Endodermal cell (in vitro differentiated cells): ENCODE measurements around the gene KRT5. TPM values are rescaled to one million over a fixed set of nuclear protein-coding genes. Genes with fewer than 3 reads are reported as not detected.
A peak's percentile ranks its signal among the peaks of the same experiment; 100 is the strongest.

Source experiments
- DNase-seq: peaks from one replicate; pipeline ENCODE4 v3.0.0-alpha.2; 2017
- H3K27ac ChIP-seq: 2 replicates; pipeline ENCODE4 v1.5.1; 2013; ENCODE audit warnings: mild to moderate bottlenecking, low read depth, low read length, moderate library complexity
- H3K27me3 ChIP-seq: 2 replicates; pipeline ENCODE4 v1.6.1; 2013; ENCODE audit warnings: mild to moderate bottlenecking, low read length, moderate library complexity; ENCODE audit not compliant: insufficient read depth, control insufficient read depth, poor library complexity, severe bottlenecking
- H3K36me3 ChIP-seq: 2 replicates; pipeline ENCODE4 v1.7.0; 2013; ENCODE audit warnings: mild to moderate bottlenecking, low read length, moderate library complexity; ENCODE audit not compliant: control insufficient read depth, insufficient read depth
- H3K4me1 ChIP-seq: one replicate; pipeline ENCODE4 v1.7.0; 2013; ENCODE audit warnings: low read length; ENCODE audit not compliant: control insufficient read depth, insufficient read depth
- H3K4me3 ChIP-seq: 2 replicates; pipeline ENCODE4 v1.5.1; 2013; ENCODE audit warnings: mild to moderate bottlenecking, low read length, moderate library complexity
- H3K9ac ChIP-seq: 2 replicates; pipeline ENCODE4 v1.6.1; 2013; ENCODE audit warnings: mild to moderate bottlenecking, low read length, moderate library complexity; ENCODE audit not compliant: poor library complexity, severe bottlenecking; ENCODE audit errors: extremely low read depth
- H3K9me3 ChIP-seq: 2 replicates; pipeline ENCODE4 v1.6.1; 2013; ENCODE audit warnings: mild to moderate bottlenecking, low read length, moderate library complexity; ENCODE audit not compliant: control insufficient read depth
- H3K27ac Mint-ChIP-seq: 2 replicates; pipeline ENCODE4 v1.8.0; 2020; ENCODE audit warnings: mixed read lengths
- H3K27me3 Mint-ChIP-seq: 2 replicates; pipeline ENCODE4 v1.8.0; 2021; ENCODE audit warnings: mild to moderate bottlenecking, mixed read lengths; ENCODE audit not compliant: insufficient read depth
- H3K36me3 Mint-ChIP-seq: 2 replicates; pipeline ENCODE4 v1.8.0; 2020; ENCODE audit warnings: low read depth, mixed read lengths
- H3K4me1 Mint-ChIP-seq: 2 replicates; pipeline ENCODE4 v1.8.0; 2020; ENCODE audit warnings: mixed read lengths
- H3K4me3 Mint-ChIP-seq: 2 replicates; pipeline ENCODE4 v1.8.0; 2020; ENCODE audit warnings: mild to moderate bottlenecking, moderate library complexity, mixed read lengths
- H3K9me3 Mint-ChIP-seq: 2 replicates; pipeline ENCODE4 v1.8.0; 2020; ENCODE audit warnings: mild to moderate bottlenecking, mixed read lengths
- WGBS, 2 experiments: methylation state at CpG; one replicate each; pipeline versions ENCODE4 v1.1.5 to v1.1.7; 2013; ENCODE audit warnings: missing lambda C conversion rate in 2 of 2, mixed read lengths in 1 of 2; ENCODE audit not compliant: insufficient coverage in 1 of 2, insufficient read length in 1 of 2; 5-methylcytosine and 5-hydroxymethylcytosine counted together
- total RNA-seq, 2 donors: library from RNA; stranded (reverse); fragmentation: NEBNext Ultra II Directional in 1 of 2; extraction: Animal tissue kit (Norgen Biotek cat#: 25700) in 1 of 2; gene quantifications; 2 replicates in 1 of 2; 3 replicates in 1 of 2; pipeline ENCODE4 v1.2.1, GENCODE V29; 2021
- TF ChIP-seq, protein P1 (sequence below): fragments of 200-600 bp; sonication (generic); conservative IDR thresholded peaks from 2 replicates; pipeline ENCODE4 v1.5.0; 2021; ENCODE audit warnings: antibody characterized with exemption, mild to moderate bottlenecking

KRT5 gene
- total RNA-seq, 2 donors from 2014 or later: not detected

- DNase-seq: no peak
- WGBS, 2 experiments: 87 to 100% methylated on average over 4 to 8 of the region's 8 CpGs
- H3K27ac Mint-ChIP-seq: no peak overlapping the region
- H3K36me3 Mint-ChIP-seq: no peaks in the 10 kb centered on the region
- no peaks in the 10 kb centered on the region for H3K9me3 ChIP-seq
- H3K4me3 Mint-ChIP-seq: no peak overlapping the region
- H3K4me1 ChIP-seq: no peaks in the 10 kb centered on the region
- no peaks in the 10 kb centered on the region for H3K9me3 Mint-ChIP-seq
- H3K27me3 ChIP-seq: peaks cover 6% of the 10 kb centered on the region
- H3K36me3 ChIP-seq: no peaks in the 10 kb centered on the region
- TF ChIP-seq, protein P1, sequence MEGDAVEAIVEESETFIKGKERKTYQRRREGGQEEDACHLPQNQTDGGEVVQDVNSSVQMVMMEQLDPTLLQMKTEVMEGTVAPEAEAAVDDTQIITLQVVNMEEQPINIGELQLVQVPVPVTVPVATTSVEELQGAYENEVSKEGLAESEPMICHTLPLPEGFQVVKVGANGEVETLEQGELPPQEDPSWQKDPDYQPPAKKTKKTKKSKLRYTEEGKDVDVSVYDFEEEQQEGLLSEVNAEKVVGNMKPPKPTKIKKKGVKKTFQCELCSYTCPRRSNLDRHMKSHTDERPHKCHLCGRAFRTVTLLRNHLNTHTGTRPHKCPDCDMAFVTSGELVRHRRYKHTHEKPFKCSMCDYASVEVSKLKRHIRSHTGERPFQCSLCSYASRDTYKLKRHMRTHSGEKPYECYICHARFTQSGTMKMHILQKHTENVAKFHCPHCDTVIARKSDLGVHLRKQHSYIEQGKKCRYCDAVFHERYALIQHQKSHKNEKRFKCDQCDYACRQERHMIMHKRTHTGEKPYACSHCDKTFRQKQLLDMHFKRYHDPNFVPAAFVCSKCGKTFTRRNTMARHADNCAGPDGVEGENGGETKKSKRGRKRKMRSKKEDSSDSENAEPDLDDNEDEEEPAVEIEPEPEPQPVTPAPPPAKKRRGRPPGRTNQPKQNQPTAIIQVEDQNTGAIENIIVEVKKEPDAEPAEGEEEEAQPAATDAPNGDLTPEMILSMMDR: no peak
- peaks cover 27% of the 10 kb centered on the region for H3K4me1 Mint-ChIP-seq
- H3K9ac ChIP-seq: no peak overlapping the region
- H3K27me3 Mint-ChIP-seq: peaks cover 24% of the 10 kb centered on the region
- no peak overlapping the region for H3K27ac ChIP-seq
- no peak overlapping the region for H3K4me3 ChIP-seq
These were observed 38.7 kb upstream of the KRT5 start for GRCh38 chr12:52558781-52559445.

GRCh38 chr12:52557476-52557875, 37.3 kb upstream of the KRT5 start:
- peaks cover 6% of the 10 kb centered on the region for H3K27me3 ChIP-seq
- no peaks in the 10 kb centered on the region for H3K36me3 ChIP-seq
- H3K9ac ChIP-seq: no peak overlapping the region
- WGBS, 2 experiments: 71 to 100% methylated on average over 1 to 2 of the region's 2 CpGs
- no peaks in the 10 kb centered on the region for H3K4me1 ChIP-seq
- peak; percentile 81 for DNase-seq
- H3K9me3 Mint-ChIP-seq: no peaks in the 10 kb centered on the region
- no peaks in the 10 kb centered on the region for H3K36me3 Mint-ChIP-seq
- H3K4me3 ChIP-seq: no peak overlapping the region
- H3K27me3 Mint-ChIP-seq: peaks cover 23% of the 10 kb centered on the region
- H3K4me1 Mint-ChIP-seq: peaks cover 27% of the 10 kb centered on the region
- H3K27ac Mint-ChIP-seq: peak overlapping the region; percentile 25
- TF ChIP-seq, protein P1: no peak
- H3K4me3 Mint-ChIP-seq: no peak overlapping the region
- no peak overlapping the region for H3K27ac ChIP-seq
- H3K9me3 ChIP-seq: no peaks in the 10 kb centered on the region

DNA sequence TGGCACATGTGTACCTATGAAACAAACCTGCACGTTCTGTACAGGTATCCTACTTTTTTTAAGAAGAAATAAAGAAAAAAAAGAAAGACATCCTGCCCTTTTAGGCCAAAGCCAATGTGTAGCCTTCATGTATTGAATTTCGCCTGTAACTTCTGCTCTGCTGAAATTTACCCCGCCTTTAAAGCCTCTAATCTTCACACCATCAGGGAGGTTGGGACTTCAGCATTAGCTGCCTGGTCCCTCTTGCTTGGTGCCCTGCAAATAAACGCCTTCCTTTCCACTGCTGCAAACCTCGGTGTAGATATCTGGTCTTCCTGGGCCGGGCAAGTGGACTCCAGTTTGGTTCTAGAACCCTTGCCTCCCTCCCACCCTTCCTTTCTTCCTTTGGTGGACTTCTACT, 35.4 kb upstream of the KRT5 start:
- 82 to 90% methylated on average over 6 of the region's 6 CpGs for WGBS, 2 experiments
- Histone ChIP-seq H3K9me3 (no peaks in the 10 kb centered on the region), H3K27ac (no peak overlapping the region), H3K27me3 (peaks cover 1% of the 10 kb centered on the region), H3K4me1 (no peaks in the 10 kb centered on the region), H3K4me3 (no peak overlapping the region), H3K9ac (no peak overlapping the region), H3K36me3 (no peaks in the 10 kb centered on the region)
- H3K36me3 Mint-ChIP-seq: no peaks in the 10 kb centered on the region
- DNase-seq: no peak
- H3K27me3 Mint-ChIP-seq: peaks cover 22% of the 10 kb centered on the region
- H3K4me3 Mint-ChIP-seq: no peak overlapping the region
- no peak overlapping the region for H3K27ac Mint-ChIP-seq
- TF ChIP-seq, protein P1: no peak
- peaks cover 29% of the 10 kb centered on the region for H3K4me1 Mint-ChIP-seq
- H3K9me3 Mint-ChIP-seq: no peaks in the 10 kb centered on the region
